Mesothelial cell of epicardium (in vitro differentiated cells): ENCODE results near the gene TMEM140. TPM values are rescaled to one million over a fixed set of nuclear protein-coding genes. Genes with fewer than 3 reads are reported as not detected.
A peak's percentile ranks its signal among the peaks of the same experiment; 100 is the strongest.
"Not testable (repeated sequence)": the region's sequence is repeated elsewhere in the genome, so short reads cannot be mapped to it uniquely, and the experiment has no call there.

ENCODE experiments used
- DNase-seq, 2 experiments: peaks; one replicate each; pipeline ENCODE4 v3.0.0; 2021; ENCODE audit warnings: low spot score in 2 of 2; ENCODE audit not compliant: unreplicated experiment in 2 of 2
- H3K27ac Mint-ChIP-seq: 2 replicates; pipeline ENCODE4 v1.8.0; 2021; ENCODE audit warnings: mixed read lengths
- H3K27me3 Mint-ChIP-seq: 2 replicates; pipeline ENCODE4 v1.8.0; 2021; ENCODE audit warnings: low read depth, mixed read lengths
- H3K36me3 Mint-ChIP-seq: 2 replicates; pipeline ENCODE4 v1.8.0; 2021; ENCODE audit warnings: mixed read lengths
- H3K4me1 Mint-ChIP-seq: 2 replicates; pipeline ENCODE4 v1.8.0; 2021; ENCODE audit warnings: mixed read lengths
- H3K4me3 Mint-ChIP-seq: 2 replicates; pipeline ENCODE4 v1.8.0; 2021; ENCODE audit warnings: mild to moderate bottlenecking, moderate library complexity, mixed read lengths
- H3K9me3 Mint-ChIP-seq: 2 replicates; pipeline ENCODE4 v1.8.0; 2021; ENCODE audit warnings: mixed read lengths
- CTCF ChIP-seq: fragments of 200-600 bp; sonication (generic); IDR thresholded peaks from one replicate; pipeline ENCODE4 v1.5.0; 2021; ENCODE audit warnings: antibody characterized with exemption; ENCODE audit not compliant: unreplicated experiment
- total RNA-seq: library from RNA; stranded (reverse); gene quantifications from 3 replicates; pipeline ENCODE4 v1.2.1, GENCODE V29; 2021

The TMEM140 gene
- total RNA-seq, 1 donor from 2014 or later = 0.40 TPM

- Mint-ChIP-seq H3K4me3 (no peak overlapping the region), H3K27me3 (no peaks in the 10 kb centered on the region), H3K4me1 (peaks cover 10% of the 10 kb centered on the region), H3K27ac (no peak overlapping the region), H3K36me3 (peaks cover 3% of the 10 kb centered on the region), H3K9me3 (no peaks in the 10 kb centered on the region)
- DNase-seq = no peak
- TF ChIP-seq CTCF = no peak
These were observed 61.5 kb downstream of the TMEM140 start for GRCh38 chr7:135209225-135209834.

- Mint-ChIP-seq H3K4me1 (peaks cover 10% of the 10 kb centered on the region), H3K27ac (peak overlapping the region; percentile 77), H3K9me3 (no peaks in the 10 kb centered on the region), H3K27me3 (no peaks in the 10 kb centered on the region), H3K4me3 (peak overlapping the region; percentile 96), H3K36me3 (peaks cover 3% of the 10 kb centered on the region)
- TF ChIP-seq CTCF = no peak
- no peak for DNase-seq
These were observed 63.0 kb downstream of the TMEM140 start for GRCh38 chr7:135210888-135211178.

GRCh38 chr7:135211179-135211945, 63.5 kb downstream of the TMEM140 start, which contains the start of gene WDR91:
TSS of gene WDR91 (minus strand) at chr7:135211526. CDS start at chr7:135211502, 24 bp downstream.
- TF ChIP-seq CTCF = no peak
- Mint-ChIP-seq H3K27me3 (no peaks in the 10 kb centered on the region), H3K4me1 (peaks cover 10% of the 10 kb centered on the region), H3K4me3 (peak within 1 kb of the TSS; percentile 96), H3K36me3 (peaks cover under 1% of the 10 kb centered on the region), H3K27ac (peak within 1 kb of the TSS; percentile 96), H3K9me3 (no peaks in the 10 kb centered on the region)
- peak; percentile 91 to 95 for DNase-seq

- Mint-ChIP-seq H3K27ac (peak overlapping the region; percentile 91), H3K4me3 (peak overlapping the region; percentile 96)
These were observed 64.2 kb downstream of the TMEM140 start for GRCh38 chr7:135211946-135212685.

GRCh38 chr7:135213831-135214230, 66.0 kb downstream of the TMEM140 start:
- H3K4me1 Mint-ChIP-seq = peaks cover 3% of the 10 kb centered on the region
- no peak for DNase-seq
- H3K36me3 Mint-ChIP-seq = no peaks in the 10 kb centered on the region
- H3K9me3 Mint-ChIP-seq = no peaks in the 10 kb centered on the region
- H3K27ac Mint-ChIP-seq = no peak overlapping the region
- no peaks in the 10 kb centered on the region for H3K27me3 Mint-ChIP-seq
- TF ChIP-seq CTCF = no peak
- H3K4me3 Mint-ChIP-seq = no peak overlapping the region

More at GRCh38 chr7:135211946-135212685, 64.2 kb downstream of the TMEM140 start:
- H3K36me3 Mint-ChIP-seq, DNase-seq, H3K27me3 Mint-ChIP-seq, H3K9me3 Mint-ChIP-seq: not testable (repeated sequence)
- H3K4me1 Mint-ChIP-seq = peaks cover 10% of the 10 kb centered on the region

GRCh38 chr7:135215180-135215579, 67.3 kb downstream of the TMEM140 start:
- TF ChIP-seq CTCF = no peak
- peaks cover 1% of the 10 kb centered on the region for H3K9me3 Mint-ChIP-seq
- H3K36me3 Mint-ChIP-seq = no peaks in the 10 kb centered on the region
- no peak overlapping the region for H3K4me3 Mint-ChIP-seq
- H3K27me3 Mint-ChIP-seq = no peaks in the 10 kb centered on the region
- H3K27ac Mint-ChIP-seq = no peak overlapping the region
- DNase-seq = no peak
- peaks cover 2% of the 10 kb centered on the region for H3K4me1 Mint-ChIP-seq
